HG03135 (cell line): Measurements from ENCODE around the gene PITPNM2.
"Not testable (repeated sequence)": the region's sequence is repeated elsewhere in the genome, so short reads cannot be mapped to it uniquely, and the experiment has no call there.

ENCODE experiments used
- ATAC-seq: cut with Tn5 transposase; IDR thresholded peaks from one replicate; pipeline ENCODE4 v1.9.1; 2021; ENCODE audit warnings: mild to moderate bottlenecking, moderate library complexity; ENCODE audit not compliant: unreplicated experiment

The PITPNM2 gene

GRCh38 chr12:123121670-123122069 lies 29.2 kb downstream of the PITPNM2 start:
- no peak for ATAC-seq

- ATAC-seq, result peak; percentile 31
These were observed 30.3 kb downstream of the PITPNM2 start for GRCh38 chr12:123120452-123121166.

DNA sequence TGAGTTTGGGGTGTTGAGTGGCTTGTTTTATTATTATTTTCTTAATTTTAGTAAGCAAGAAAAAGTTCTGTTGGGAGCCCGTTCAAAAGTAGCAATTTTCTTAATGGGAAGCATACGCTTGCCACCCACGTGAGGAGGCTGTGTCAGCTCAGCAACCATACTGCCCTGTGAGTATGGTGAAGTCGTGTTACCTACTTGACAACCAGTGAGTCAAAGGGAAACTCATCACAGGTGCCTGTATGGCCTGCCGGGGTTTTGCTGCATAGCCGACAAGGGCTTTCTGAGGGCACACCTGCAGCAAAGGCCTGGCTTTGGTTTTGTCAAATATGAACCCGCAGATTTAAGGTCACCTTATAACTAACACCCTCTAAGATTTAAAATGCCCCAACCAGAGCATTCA lies 31.1 kb downstream of the PITPNM2 start:
- peak; percentile 78 for ATAC-seq

- no peak for ATAC-seq
These were observed 32.4 kb downstream of the PITPNM2 start for GRCh38 chr12:123118497-123118896.

DNA sequence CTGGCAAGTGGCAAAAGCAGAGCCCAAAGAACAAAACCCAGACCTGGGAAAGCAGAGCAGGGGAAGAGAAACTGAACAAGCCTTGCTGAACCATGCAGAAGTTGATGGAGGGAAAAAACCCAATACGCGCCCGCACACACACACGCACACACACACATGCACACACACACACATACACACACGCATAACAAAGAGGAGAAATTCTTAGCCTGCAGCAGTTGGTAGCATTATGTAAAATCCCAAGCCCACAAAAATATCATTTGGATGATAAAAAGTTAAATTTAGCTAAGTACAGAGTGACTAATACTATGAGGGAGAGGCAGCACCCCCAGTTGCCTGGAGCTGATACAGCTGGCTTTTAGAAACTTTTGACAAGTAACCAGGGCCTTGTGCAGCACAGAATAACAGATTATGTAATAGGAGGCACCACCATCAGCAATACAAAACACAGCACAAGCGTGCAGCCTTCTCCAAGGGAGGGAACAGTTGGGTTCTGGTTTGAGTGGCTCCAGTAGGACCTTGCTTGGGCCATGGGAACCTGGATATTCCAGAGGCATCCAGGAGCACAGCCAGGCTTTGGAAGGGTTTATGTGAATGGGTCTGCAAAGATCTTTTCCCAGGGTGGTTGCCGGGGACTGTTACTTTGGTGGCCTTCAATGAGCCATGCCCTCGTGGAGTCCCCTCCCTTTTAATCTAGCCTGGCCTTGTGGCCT lies 35.3 kb downstream of the PITPNM2 start:
- ATAC-seq, result no peak

DNA sequence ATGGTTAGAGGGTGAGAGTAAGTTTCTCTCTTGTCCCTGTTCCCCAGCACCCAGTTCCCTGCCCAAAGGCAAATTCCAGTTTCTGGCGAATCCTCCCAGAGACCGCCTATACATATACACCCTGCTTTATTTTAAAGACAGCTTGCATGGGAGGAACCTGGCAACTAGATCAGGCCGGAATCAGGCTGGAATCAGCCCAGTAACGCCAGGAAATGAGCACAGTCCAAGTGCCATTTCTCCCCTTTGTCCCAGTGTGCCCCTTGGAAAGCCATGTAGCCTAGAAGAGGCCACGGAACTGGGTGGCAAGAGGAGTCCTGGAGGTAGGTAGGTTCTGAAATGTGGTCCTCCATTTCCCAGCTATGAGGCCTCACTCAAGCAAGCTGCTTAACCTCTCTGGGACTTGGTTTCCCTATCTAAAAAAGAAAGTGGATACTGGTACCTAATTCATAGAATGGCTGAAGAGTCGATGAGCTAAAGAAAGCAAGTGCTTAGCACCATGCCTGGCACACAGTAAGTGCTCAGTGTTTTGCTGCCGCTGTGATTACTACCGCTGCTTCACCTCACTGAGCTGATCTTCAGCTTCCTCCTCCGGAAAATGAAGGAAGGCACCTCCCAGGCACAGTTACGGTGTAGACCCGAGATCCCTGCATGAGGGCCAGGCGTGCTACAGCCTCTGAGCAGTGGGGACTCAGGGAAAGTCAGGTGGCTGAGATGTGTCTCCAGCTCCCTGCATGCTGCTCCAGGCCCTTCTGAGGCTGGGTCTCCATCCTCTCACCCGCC lies 36.4 kb downstream of the PITPNM2 start:
- no peak for ATAC-seq

GRCh38 chr12:123113026-123113425 lies 37.9 kb downstream of the PITPNM2 start:
- ATAC-seq, result no peak

- no peak for ATAC-seq
These were observed 39.3 kb downstream of the PITPNM2 start for GRCh38 chr12:123111498-123112165.

DNA sequence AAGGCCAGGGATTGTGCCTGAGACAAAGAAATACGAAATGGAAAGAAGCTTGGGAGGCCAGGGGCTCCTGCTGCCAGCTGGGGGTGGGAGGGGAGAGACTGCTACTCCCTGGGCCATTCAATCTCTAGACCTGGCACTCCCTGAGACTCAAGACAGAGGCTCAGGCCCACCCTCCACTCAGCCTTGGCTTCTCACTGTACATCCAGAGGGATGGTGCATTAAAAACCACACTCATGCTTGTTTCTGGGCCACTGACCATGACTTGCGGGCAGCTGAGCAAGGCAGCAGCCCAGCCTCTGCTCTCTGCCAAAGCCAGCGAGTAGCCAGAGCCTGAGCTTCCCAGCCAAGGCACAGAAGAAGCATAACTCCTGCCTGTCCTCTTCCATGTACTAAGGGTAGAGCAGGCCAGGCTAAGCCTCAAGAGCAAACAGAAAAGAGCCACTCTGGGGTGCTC lies 41.5 kb downstream of the PITPNM2 start:
- no peak for ATAC-seq

DNA sequence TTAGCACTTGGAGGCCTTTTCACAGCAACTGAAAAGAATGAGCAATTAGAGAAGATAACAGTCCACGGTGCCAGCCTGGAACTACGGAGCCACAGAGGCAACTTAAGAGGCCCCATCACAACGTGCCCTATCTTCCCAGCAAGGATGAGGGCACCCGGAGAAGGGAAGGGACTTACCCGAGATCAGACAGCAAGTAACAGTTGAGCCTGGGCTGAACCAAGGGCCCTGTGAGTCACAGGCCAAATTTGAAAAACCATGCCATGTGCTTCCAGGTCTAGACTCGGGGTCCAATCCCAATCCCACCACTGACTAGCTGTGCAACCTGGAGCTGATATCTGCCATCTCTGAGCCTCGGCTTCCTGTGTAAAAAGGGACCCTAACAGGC lies 42.2 kb downstream of the PITPNM2 start:
- no peak for ATAC-seq

GRCh38 chr12:123107926-123108681 lies 42.8 kb downstream of the PITPNM2 start:
- ATAC-seq, result no peak

GRCh38 chr12:123106640-123107359 lies 44.1 kb downstream of the PITPNM2 start:
- ATAC-seq, result no peak

GRCh38 chr12:123105211-123105826 lies 45.6 kb downstream of the PITPNM2 start:
- ATAC-seq, result no peak

GRCh38 chr12:123104809-123105208 lies 46.1 kb downstream of the PITPNM2 start:
- ATAC-seq, result no peak

- ATAC-seq, result not testable (repeated sequence)
These were observed 46.8 kb downstream of the PITPNM2 start for GRCh38 chr12:123104094-123104493.

- ATAC-seq, result no peak
These were observed 47.9 kb downstream of the PITPNM2 start for GRCh38 chr12:123102781-123103503.

DNA sequence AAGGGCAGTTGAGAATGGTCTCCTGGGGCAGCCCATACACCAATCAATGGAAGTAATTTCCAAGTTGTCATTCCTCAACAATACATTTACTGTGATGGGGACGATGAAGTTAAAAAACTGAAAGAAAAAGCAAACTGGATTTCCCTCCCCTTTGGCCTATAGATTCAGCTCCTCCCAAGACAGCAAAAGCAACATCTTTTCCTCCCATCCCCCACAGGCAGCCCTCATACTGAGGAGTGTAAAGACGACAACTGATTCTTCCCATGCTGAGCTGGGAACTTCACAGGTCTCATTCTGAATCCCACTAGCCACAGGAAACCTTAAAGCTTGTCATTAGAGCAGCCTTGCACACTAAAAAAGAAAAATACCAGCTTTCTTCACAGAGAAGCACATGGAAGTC lies 48.5 kb downstream of the PITPNM2 start:
- no peak for ATAC-seq

DNA sequence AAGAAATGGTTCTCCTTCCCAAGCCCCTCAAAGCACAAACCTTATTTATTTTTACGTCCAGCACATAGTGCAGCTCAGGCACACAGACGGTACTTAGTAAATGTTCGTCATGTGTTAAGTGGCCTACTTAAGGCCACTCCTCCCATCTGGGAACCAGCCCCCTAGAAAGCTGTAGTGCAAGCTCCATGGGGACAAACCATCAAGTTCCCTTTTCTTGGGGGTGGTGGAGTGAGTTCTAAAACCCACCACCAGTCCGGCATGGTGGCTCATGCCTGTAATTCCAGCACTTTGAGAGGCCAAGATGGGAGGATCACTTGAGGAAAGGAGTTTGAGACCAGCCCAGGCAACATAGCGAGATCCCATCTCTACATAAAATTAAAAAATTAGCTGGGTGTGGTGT lies 49.4 kb downstream of the PITPNM2 start:
- ATAC-seq, result no peak
